HepG2 (cell line): ENCODE results near the gene CDHR5.

Experiments used
- DNMT1 ChIP-seq: sonication (generic); formaldehyde crosslinking; IDR thresholded peaks from 2 replicates; pipeline ENCODE4 v1.5.1; 2020; ENCODE audit warnings: mild to moderate bottlenecking, missing genetic modification reagents
- E2F1 ChIP-seq: sonication (generic); formaldehyde crosslinking; IDR thresholded peaks from 2 replicates; pipeline ENCODE4 v1.5.0; 2020; ENCODE audit warnings: missing genetic modification reagents
- EZH2 ChIP-seq: conservative IDR thresholded peaks from 2 replicates; pipeline ENCODE4 v1.6.1; 2012; ENCODE audit warnings: mild to moderate bottlenecking, low read depth, low read length, moderate library complexity
- FOXO4 ChIP-seq: sonication (generic); formaldehyde crosslinking; conservative IDR thresholded peaks from 2 replicates; pipeline ENCODE4 v1.8.1; 2023; ENCODE audit warnings: missing genetic modification reagents
- KMT2A ChIP-seq: sonication (generic); formaldehyde crosslinking; IDR thresholded peaks from 2 replicates; pipeline ENCODE4 v1.4.0; 2020; ENCODE audit warnings: missing genetic modification reagents
- MYC ChIP-seq: sonication (generic); formaldehyde crosslinking; IDR thresholded peaks from 2 replicates; pipeline ENCODE4 v1.9.0; 2021; ENCODE audit warnings: missing genetic modification reagents, borderline replicate concordance
- SMAD1 ChIP-seq: sonication (generic); formaldehyde crosslinking; IDR thresholded peaks from 2 replicates; pipeline ENCODE4 v1.4.0; 2020; ENCODE audit warnings: missing genetic modification reagents, low read depth, mild to moderate bottlenecking, borderline replicate concordance
- SMARCE1 ChIP-seq: fragments of 450-650 bp; IDR thresholded peaks from 2 replicates; pipeline ENCODE4 v1.6.1; 2017; ENCODE audit warnings: borderline replicate concordance
- ZNF350 ChIP-seq: sonication (generic); formaldehyde crosslinking; IDR thresholded peaks from 2 replicates; pipeline ENCODE4 v1.4.0; 2020; ENCODE audit warnings: mild to moderate bottlenecking, low read depth, missing genetic modification reagents, borderline replicate concordance
- ZNF598 ChIP-seq: sonication (generic); formaldehyde crosslinking; IDR thresholded peaks from 2 replicates; pipeline ENCODE4 v1.5.1; 2020; ENCODE audit warnings: mild to moderate bottlenecking, missing genetic modification reagents, borderline replicate concordance

GRCh38 chr11:665062-665703 is 40.4 kb upstream of the CDHR5 start:
- TF ChIP-seq SMARCE1 (no peak), DNMT1 (CRISPR knock-in tag) (no peak), ZNF598 (no peak), EZH2 (no peak), E2F1 (CRISPR knock-in tag) (no peak), KMT2A (CRISPR knock-in tag) (no peak), FOXO4 (CRISPR knock-in tag) (no peak), ZNF350 (CRISPR knock-in tag) (no peak), MYC (CRISPR knock-in tag) (no peak), SMAD1 (CRISPR knock-in tag) (no peak)
